HepG2 (cell line): ENCODE data around the gene OGFR. TPM values are rescaled to one million over a fixed set of nuclear protein-coding genes. Genes with fewer than 3 reads are reported as not detected.

ENCODE experiments used
- ATM ChIP-seq: fragments of 450-650 bp; IDR thresholded peaks from 2 replicates; pipeline ENCODE4 v1.7.1; 2017; ENCODE audit warnings: mild to moderate bottlenecking, borderline replicate concordance
- CBX2 ChIP-seq, 2 experiments: fragments of 200-600 bp in 1 of 2; sonication (generic); formaldehyde crosslinking in 1 of 2; IDR thresholded peaks; 2 replicates each; pipeline versions ENCODE4 v1.7.0 to v1.8.1; 2018 to 2022; ENCODE audit warnings: low read depth in 2 of 2, low read length in 1 of 2, mild to moderate bottlenecking in 1 of 2, missing genetic modification reagents in 1 of 2
- HMGXB4 ChIP-seq, 2 experiments: sonication (generic) in 1 of 2; formaldehyde crosslinking in 1 of 2; IDR thresholded peaks; 2 replicates each; pipeline versions ENCODE4 v1.4.0 to v1.6.1; 2018 to 2020; ENCODE audit warnings: missing genetic modification reagents in 2 of 2, borderline replicate concordance in 1 of 2, low read depth in 1 of 2, mild to moderate bottlenecking in 1 of 2, missing biosample characterization in 1 of 2
- HNF4A ChIP-seq: sonication (generic); formaldehyde crosslinking; IDR thresholded peaks from 2 replicates; pipeline ENCODE4 v1.4.0; 2020; ENCODE audit warnings: missing genetic modification reagents
- IRX3 ChIP-seq: sonication (generic); formaldehyde crosslinking; IDR thresholded peaks from 2 replicates; pipeline ENCODE4 v1.8.1; 2023; ENCODE audit warnings: mild to moderate bottlenecking, low read depth, missing genetic modification reagents, borderline replicate concordance
- MED1 ChIP-seq: sonication (generic); formaldehyde crosslinking; IDR thresholded peaks from 2 replicates; pipeline ENCODE4 v1.4.0; 2020; ENCODE audit warnings: missing genetic modification reagents
- MTERF4 ChIP-seq: sonication (generic); formaldehyde crosslinking; IDR thresholded peaks from 2 replicates; pipeline ENCODE4 v1.8.0; 2023; ENCODE audit warnings: mild to moderate bottlenecking, missing genetic modification reagents
- NFATC3 ChIP-seq: sonication (generic); formaldehyde crosslinking; IDR thresholded peaks from 2 replicates; pipeline ENCODE4 v1.5.1; 2020; ENCODE audit warnings: mild to moderate bottlenecking, missing genetic modification reagents
- SP1 ChIP-seq, 2 experiments: fragments of 450-650 bp in 1 of 2; sonication (generic) in 1 of 2; formaldehyde crosslinking in 1 of 2; IDR thresholded peaks; 2 replicates each; pipeline versions ENCODE4 v1.4.0 to v1.6.1; 2016 to 2020; ENCODE audit warnings: missing genetic modification reagents in 1 of 2
- TCF7 ChIP-seq: sonication (generic); IDR thresholded peaks from 2 replicates; pipeline ENCODE4 v1.6.1; 2016; ENCODE audit warnings: antibody characterized with exemption, low read depth
- ZBTB38 ChIP-seq: sonication (generic); formaldehyde crosslinking; IDR thresholded peaks from 2 replicates; pipeline ENCODE4 v1.5.1; 2020; ENCODE audit warnings: mild to moderate bottlenecking, missing genetic modification reagents
- ZBTB4 ChIP-seq: sonication (generic); formaldehyde crosslinking; IDR thresholded peaks from 2 replicates; pipeline ENCODE4 v1.4.0; 2020; ENCODE audit warnings: missing genetic modification reagents, mild to moderate bottlenecking, borderline replicate concordance
- ZNF160 ChIP-seq: sonication (generic); formaldehyde crosslinking; IDR thresholded peaks from 2 replicates; pipeline ENCODE4 v1.8.0; 2022; ENCODE audit warnings: mild to moderate bottlenecking, inconsistent platforms, missing genetic modification reagents
- ZNF639 ChIP-seq: conservative IDR thresholded peaks from 2 replicates; pipeline ENCODE4 v1.6.1; 2018; ENCODE audit warnings: missing genetic modification reagents
- ZSCAN31 ChIP-seq: sonication (generic); formaldehyde crosslinking; IDR thresholded peaks from 2 replicates; pipeline ENCODE4 v1.5.0; 2020; ENCODE audit warnings: low read depth, mild to moderate bottlenecking, missing genetic modification reagents
- polyA plus RNA-seq, 8 experiments: library from polyadenylated mRNA; depleted of rRNA in 3 of 8; stranded (reverse) in 7 of 8; unstranded in 1 of 8; fragments of >200 nt; fragmentation: Illumina TruSeq in 4 of 8; extraction: Trizol in 4 of 8; gene quantifications; 2 replicates each; pipeline versions ENCODE4 v1.2.1 to v1.2.3, GENCODE V29; 2011 to 2016; ENCODE audit warnings: low read depth in 4 of 8, missing spikeins in 1 of 8, mixed read lengths in 1 of 8; ENCODE audit not compliant: insufficient read depth in 1 of 8
- total RNA-seq, 5 experiments: library from RNA; depleted of rRNA; stranded (reverse); fragments of >200 nt; fragmentation: Illumina TruSeq; extraction: Trizol; gene quantifications; 2 replicates each; pipeline ENCODE4 v1.2.3, GENCODE V29; 2016; ENCODE audit warnings: low read depth in 1 of 5

Gene OGFR
- total and polyA plus RNA-seq, 2 of the 13 experiments (the other 11 are each of a cell fraction or from before 2014, with no cell fraction given): 47.7 to 81.8 TPM

- TF ChIP-seq ZSCAN31 (CRISPR knock-in tag): no peak
- no peak for TF ChIP-seq SP1 (IDR thresholded peaks at IDR 0.05)
- TF ChIP-seq SP1 (CRISPR knock-in tag; IDR thresholded peaks at IDR 0.05): peak; percentile 40; the same call in 1 of the 2 replicates
- TF ChIP-seq CBX2 (IDR thresholded peaks at IDR 0.05; ENCODE audit: low read depth, low read length): no peak
- TF ChIP-seq CBX2 (CRISPR knock-in tag; IDR thresholded peaks at IDR 0.05; ENCODE audit: low read depth): no peak
- no peak for TF ChIP-seq ZBTB4
- no peak for TF ChIP-seq TCF7
- no peak for TF ChIP-seq MED1 (CRISPR knock-in tag)
- no peak for TF ChIP-seq ATM
- 0 out of 2 replicates have a peak, but pooled peaks have one; percentile 34 for TF ChIP-seq MTERF4 (CRISPR knock-in tag)
- 0 out of 2 replicates have a peak, but pooled peaks have one; percentile 14 for TF ChIP-seq ZBTB38 (CRISPR knock-in tag)
- TF ChIP-seq NFATC3 (CRISPR knock-in tag): no peak
- no peak for TF ChIP-seq HNF4A (CRISPR knock-in tag)
- TF ChIP-seq ZNF639 (CRISPR knock-in tag): 0 out of 2 replicates have a peak, but pooled peaks have one; percentile 2
- TF ChIP-seq ZNF160 (CRISPR knock-in tag): no peak
- TF ChIP-seq HMGXB4 (CRISPR knock-in tag; IDR thresholded peaks at IDR 0.05; ENCODE audit: borderline replicate concordance in 1 of 2, low read depth in 1 of 2): 0 out of 4 replicates have a peak, but pooled peaks of 1 of the 2 experiments have one; percentile 7
- TF ChIP-seq IRX3 (CRISPR knock-in tag): 0 out of 2 replicates have a peak, but pooled peaks have one; percentile 25
Measured at GRCh38 chr20:62860924-62861691, 56.5 kb downstream of the OGFR start (continued).
